Neural cell (in vitro differentiated cells): ENCODE data around the gene SLC11A2. TPM values are rescaled to one million over a fixed set of nuclear protein-coding genes. Genes with fewer than 3 reads are reported as not detected.

Experiments
- H2AFZ ChIP-seq: fragments of 200-600, 300-800 bp; sonication (generic), shearing (Covaris generic); 2 replicates; pipeline ENCODE4 v1.6.0; 2014; ENCODE audit warnings: low read depth, mild to moderate bottlenecking, antibody characterized with exemption, low read length, moderate library complexity
- H3F3A ChIP-seq: fragments of 200-600 bp; shearing (Covaris generic); 2 replicates; pipeline ENCODE4 v1.6.1; 2016; ENCODE audit warnings: mild to moderate bottlenecking, moderate library complexity, mixed read lengths, antibody characterized with exemption, low read length; ENCODE audit not compliant: insufficient read depth, poor library complexity, severe bottlenecking
- H3K27ac ChIP-seq: fragments of 200-600, 300-800 bp; sonication (generic), shearing (Covaris generic); 2 replicates; pipeline ENCODE4 v1.5.1; 2014; ENCODE audit warnings: mild to moderate bottlenecking, low read length, moderate library complexity
- H3K27me3 ChIP-seq: fragments of 300-800, 200-600 bp; sonication (generic), shearing (Covaris generic); 2 replicates; pipeline ENCODE4 v1.6.0; 2014; ENCODE audit warnings: mild to moderate bottlenecking, low read depth, low read length, moderate library complexity; ENCODE audit not compliant: insufficient read depth
- H3K36me3 ChIP-seq: fragments of 300-800, 200-600 bp; sonication (generic), shearing (Covaris generic); 2 replicates; pipeline ENCODE4 v1.5.1; 2014; ENCODE audit warnings: mild to moderate bottlenecking, antibody characterized with exemption, low read length, moderate library complexity; ENCODE audit not compliant: insufficient read depth
- H3K4me2 ChIP-seq: fragments of 300-800, 200-600 bp; sonication (generic), shearing (Covaris generic); 2 replicates; pipeline ENCODE4 v1.6.0; 2014; ENCODE audit warnings: mild to moderate bottlenecking, low read length
- H3K4me3 ChIP-seq: fragments of 300-800, 200-600 bp; sonication (generic), shearing (Covaris generic); 2 replicates; pipeline ENCODE4 v1.5.1; 2014; ENCODE audit warnings: mild to moderate bottlenecking, low read length, moderate library complexity
- H3K79me2 ChIP-seq: fragments of 200-600 bp; shearing (Covaris generic); replicated peaks from 2 replicates; pipeline ENCODE4 v1.6.0; 2014; ENCODE audit warnings: mild to moderate bottlenecking, low read length, moderate library complexity; ENCODE audit not compliant: insufficient read depth
- H3K9ac ChIP-seq: fragments of 300-800, 200-600 bp; sonication (generic), shearing (Covaris generic); 2 replicates; pipeline ENCODE4 v1.6.1; 2016; ENCODE audit warnings: mild to moderate bottlenecking, low read length, mixed read lengths
- H3K9me2 ChIP-seq: fragments of 200-600 bp; shearing (Covaris generic); 2 replicates; pipeline ENCODE4 v1.6.1; 2016; ENCODE audit warnings: mild to moderate bottlenecking, low read length, mixed read lengths; ENCODE audit not compliant: insufficient read depth
- H3K9me3 ChIP-seq: fragments of 200-600, 300-800 bp; sonication (generic), shearing (Covaris generic); 2 replicates; pipeline ENCODE4 v1.6.1; 2016; ENCODE audit warnings: mild to moderate bottlenecking, mixed run types, low read length, moderate library complexity, mixed read lengths
- H4K20me1 ChIP-seq: fragments of 200-600 bp; shearing (Covaris generic); 2 replicates; pipeline ENCODE4 v1.6.1; 2016; ENCODE audit warnings: mild to moderate bottlenecking, mixed run types; ENCODE audit not compliant: insufficient read depth
- EP300 ChIP-seq: fragments of 450-650 bp; conservative IDR thresholded peaks from 2 replicates; pipeline ENCODE4 v1.6.1; 2014; ENCODE audit warnings: antibody characterized with exemption, mild to moderate bottlenecking, moderate library complexity; ENCODE audit not compliant: poor library complexity, severe bottlenecking
- EZH2 ChIP-seq: fragments of 200-600, 300-800 bp; shearing (Covaris generic), sonication (generic); IDR thresholded peaks from 2 replicates; pipeline ENCODE4 v1.6.1; 2014; ENCODE audit warnings: antibody characterized with exemption, low read length, borderline replicate concordance, mild to moderate bottlenecking; ENCODE audit not compliant: insufficient read depth, poor library complexity, severe bottlenecking
- MXI1 ChIP-seq: fragments of 450-650 bp; conservative IDR thresholded peaks from 2 replicates; pipeline ENCODE4 v1.6.1; 2014; ENCODE audit warnings: antibody characterized with exemption, mild to moderate bottlenecking; ENCODE audit not compliant: poor library complexity, severe bottlenecking
- POLR2AphosphoS5 ChIP-seq: IDR thresholded peaks from 2 replicates; pipeline ENCODE4 v1.6.1; 2012
- RAD21 ChIP-seq: fragments of 450-650 bp; conservative IDR thresholded peaks from 2 replicates; pipeline ENCODE4 v1.6.1; 2014; ENCODE audit warnings: antibody characterized with exemption, mild to moderate bottlenecking, moderate library complexity
- SMC3 ChIP-seq: fragments of 450-650 bp; conservative IDR thresholded peaks from 2 replicates; pipeline ENCODE4 v1.6.1; 2014; ENCODE audit warnings: antibody characterized with exemption, mild to moderate bottlenecking, moderate library complexity; ENCODE audit not compliant: poor library complexity
- TAF1 ChIP-seq: IDR thresholded peaks from 2 replicates; pipeline ENCODE4 v1.6.1; 2012; ENCODE audit warnings: low read depth
- polyA plus RNA-seq: library from polyadenylated mRNA; depleted of rRNA; stranded (reverse); fragments of >200 nt; gene quantifications from 2 replicates; pipeline ENCODE4 v1.2.3, GENCODE V29; 2014
- TF ChIP-seq, protein P1 (sequence below): fragments of 450-650 bp; IDR thresholded peaks from 2 replicates; pipeline ENCODE4 v1.5.1; 2014; ENCODE audit warnings: antibody characterized with exemption, mild to moderate bottlenecking, moderate library complexity; ENCODE audit not compliant: poor library complexity, severe bottlenecking
- TF ChIP-seq, protein P2 (sequence below): IDR thresholded peaks from 2 replicates; pipeline ENCODE4 v1.6.1; 2012; ENCODE audit warnings: borderline replicate concordance

Gene SLC11A2
- polyA plus RNA-seq, 1 donor from 2014 or later: 62.3 TPM

DNA sequence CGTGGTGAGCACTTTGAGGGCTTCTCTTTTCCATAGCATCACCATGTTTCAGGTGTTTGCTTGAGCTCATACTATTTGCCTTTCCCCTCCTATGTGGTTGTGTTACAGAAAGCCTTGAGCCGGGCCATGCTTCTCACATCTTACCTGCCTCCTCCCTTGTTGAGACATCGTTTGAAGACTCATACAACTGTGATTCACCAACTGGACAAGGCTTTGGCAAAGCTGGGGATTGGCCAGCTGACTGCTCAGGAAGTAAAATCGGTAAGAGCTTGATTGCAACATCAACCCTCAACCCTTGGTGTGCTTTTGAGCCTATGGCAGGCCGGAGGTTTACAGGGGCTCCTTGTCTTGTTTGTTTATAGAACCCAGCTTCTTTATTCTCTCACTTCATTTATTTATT, 30.1 kb upstream of the SLC11A2 start:
- Histone ChIP-seq H3K4me2 (no peak overlapping the region), H3K9ac (no peak overlapping the region), H2AFZ (no peak overlapping the region), H3K4me3 (no peak overlapping the region), H3K79me2 (no peaks in the 10 kb centered on the region), H3K9me3 (no peaks in the 10 kb centered on the region), H3K36me3 (peaks cover 4% of the 10 kb centered on the region), H3K27me3 (no peaks in the 10 kb centered on the region), H3F3A (no peaks in the 10 kb centered on the region), H4K20me1 (no peaks in the 10 kb centered on the region), H3K9me2 (no peaks in the 10 kb centered on the region), H3K27ac (no peak overlapping the region)
- TF ChIP-seq EP300 (no peak), MXI1 (no peak), SMC3 (no peak), EZH2 (no peak)

DNA sequence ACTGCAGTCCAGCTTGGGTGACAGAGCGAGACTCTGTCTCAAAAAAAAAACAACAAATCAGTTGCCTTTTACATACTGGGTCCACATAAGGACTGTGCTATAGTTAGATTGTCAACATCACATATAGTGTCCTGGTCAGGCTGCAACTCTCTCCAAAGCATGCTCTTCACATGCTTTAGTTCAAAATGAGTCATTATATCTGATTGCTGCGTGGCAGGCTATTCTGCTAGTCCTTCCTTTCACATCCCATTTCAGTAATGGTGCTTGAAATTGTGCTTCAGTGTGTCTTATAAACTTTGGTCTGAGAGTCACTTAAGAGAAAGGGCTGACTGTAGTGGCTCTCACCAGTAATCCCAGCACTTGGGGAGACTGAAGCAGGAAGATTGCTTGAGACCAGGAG, 28.9 kb upstream of the SLC11A2 start:
- no peaks in the 10 kb centered on the region for H3F3A ChIP-seq
- no peaks in the 10 kb centered on the region for H3K27me3 ChIP-seq
- H3K4me3 ChIP-seq: no peak overlapping the region
- TF ChIP-seq POLR2AphosphoS5 (no peak), RAD21 (no peak), TAF1 (no peak), EZH2 (no peak), EP300 (no peak), SMC3 (no peak), MXI1 (no peak)
- TF ChIP-seq, protein P1, sequence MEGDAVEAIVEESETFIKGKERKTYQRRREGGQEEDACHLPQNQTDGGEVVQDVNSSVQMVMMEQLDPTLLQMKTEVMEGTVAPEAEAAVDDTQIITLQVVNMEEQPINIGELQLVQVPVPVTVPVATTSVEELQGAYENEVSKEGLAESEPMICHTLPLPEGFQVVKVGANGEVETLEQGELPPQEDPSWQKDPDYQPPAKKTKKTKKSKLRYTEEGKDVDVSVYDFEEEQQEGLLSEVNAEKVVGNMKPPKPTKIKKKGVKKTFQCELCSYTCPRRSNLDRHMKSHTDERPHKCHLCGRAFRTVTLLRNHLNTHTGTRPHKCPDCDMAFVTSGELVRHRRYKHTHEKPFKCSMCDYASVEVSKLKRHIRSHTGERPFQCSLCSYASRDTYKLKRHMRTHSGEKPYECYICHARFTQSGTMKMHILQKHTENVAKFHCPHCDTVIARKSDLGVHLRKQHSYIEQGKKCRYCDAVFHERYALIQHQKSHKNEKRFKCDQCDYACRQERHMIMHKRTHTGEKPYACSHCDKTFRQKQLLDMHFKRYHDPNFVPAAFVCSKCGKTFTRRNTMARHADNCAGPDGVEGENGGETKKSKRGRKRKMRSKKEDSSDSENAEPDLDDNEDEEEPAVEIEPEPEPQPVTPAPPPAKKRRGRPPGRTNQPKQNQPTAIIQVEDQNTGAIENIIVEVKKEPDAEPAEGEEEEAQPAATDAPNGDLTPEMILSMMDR: no peak
- TF ChIP-seq, protein P2, sequence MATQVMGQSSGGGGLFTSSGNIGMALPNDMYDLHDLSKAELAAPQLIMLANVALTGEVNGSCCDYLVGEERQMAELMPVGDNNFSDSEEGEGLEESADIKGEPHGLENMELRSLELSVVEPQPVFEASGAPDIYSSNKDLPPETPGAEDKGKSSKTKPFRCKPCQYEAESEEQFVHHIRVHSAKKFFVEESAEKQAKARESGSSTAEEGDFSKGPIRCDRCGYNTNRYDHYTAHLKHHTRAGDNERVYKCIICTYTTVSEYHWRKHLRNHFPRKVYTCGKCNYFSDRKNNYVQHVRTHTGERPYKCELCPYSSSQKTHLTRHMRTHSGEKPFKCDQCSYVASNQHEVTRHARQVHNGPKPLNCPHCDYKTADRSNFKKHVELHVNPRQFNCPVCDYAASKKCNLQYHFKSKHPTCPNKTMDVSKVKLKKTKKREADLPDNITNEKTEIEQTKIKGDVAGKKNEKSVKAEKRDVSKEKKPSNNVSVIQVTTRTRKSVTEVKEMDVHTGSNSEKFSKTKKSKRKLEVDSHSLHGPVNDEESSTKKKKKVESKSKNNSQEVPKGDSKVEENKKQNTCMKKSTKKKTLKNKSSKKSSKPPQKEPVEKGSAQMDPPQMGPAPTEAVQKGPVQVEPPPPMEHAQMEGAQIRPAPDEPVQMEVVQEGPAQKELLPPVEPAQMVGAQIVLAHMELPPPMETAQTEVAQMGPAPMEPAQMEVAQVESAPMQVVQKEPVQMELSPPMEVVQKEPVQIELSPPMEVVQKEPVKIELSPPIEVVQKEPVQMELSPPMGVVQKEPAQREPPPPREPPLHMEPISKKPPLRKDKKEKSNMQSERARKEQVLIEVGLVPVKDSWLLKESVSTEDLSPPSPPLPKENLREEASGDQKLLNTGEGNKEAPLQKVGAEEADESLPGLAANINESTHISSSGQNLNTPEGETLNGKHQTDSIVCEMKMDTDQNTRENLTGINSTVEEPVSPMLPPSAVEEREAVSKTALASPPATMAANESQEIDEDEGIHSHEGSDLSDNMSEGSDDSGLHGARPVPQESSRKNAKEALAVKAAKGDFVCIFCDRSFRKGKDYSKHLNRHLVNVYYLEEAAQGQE: no peak
- no peaks in the 10 kb centered on the region for H3K9me3 ChIP-seq
- no peaks in the 10 kb centered on the region for H3K9me2 ChIP-seq
- H2AFZ ChIP-seq: no peak overlapping the region
- H3K79me2 ChIP-seq: no peaks in the 10 kb centered on the region
- no peak overlapping the region for H3K4me2 ChIP-seq
- H3K9ac ChIP-seq: no peak overlapping the region
- H3K36me3 ChIP-seq: peaks cover 4% of the 10 kb centered on the region
- H4K20me1 ChIP-seq: no peaks in the 10 kb centered on the region
- no peak overlapping the region for H3K27ac ChIP-seq

DNA sequence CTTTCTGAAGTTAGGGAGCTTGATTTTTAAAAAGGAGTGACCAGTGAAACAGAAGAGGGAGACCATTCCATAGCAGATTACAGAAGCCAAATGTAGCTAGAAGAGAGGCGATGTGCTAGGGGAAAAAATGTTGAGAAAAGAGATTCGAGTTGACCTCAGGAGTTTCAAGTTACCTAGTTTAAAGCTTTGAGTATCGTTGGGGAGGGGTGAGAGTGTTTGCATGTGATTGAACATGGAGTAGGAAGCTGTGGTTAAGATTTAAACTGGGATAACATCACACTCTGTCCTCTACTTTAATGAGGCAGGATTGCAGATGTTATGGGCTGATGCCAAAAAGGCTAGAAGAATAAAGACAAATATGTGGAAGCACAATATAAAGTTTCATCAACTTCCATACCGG, 25.6 kb upstream of the SLC11A2 start:
- H3K27me3 ChIP-seq: no peaks in the 10 kb centered on the region
- no peak overlapping the region for H3K4me2 ChIP-seq
- H3K9ac ChIP-seq: no peak overlapping the region
- H4K20me1 ChIP-seq: no peaks in the 10 kb centered on the region
- H3K4me3 ChIP-seq: no peak overlapping the region
- no peaks in the 10 kb centered on the region for H3F3A ChIP-seq
- no peak overlapping the region for H2AFZ ChIP-seq
- TF ChIP-seq, protein P2: no peak
- TF ChIP-seq, protein P1: no peak
- TF ChIP-seq EP300 (no peak), POLR2AphosphoS5 (no peak), RAD21 (no peak)
- no peaks in the 10 kb centered on the region for H3K36me3 ChIP-seq
- no peak overlapping the region for H3K27ac ChIP-seq
- no peaks in the 10 kb centered on the region for H3K9me2 ChIP-seq
- H3K79me2 ChIP-seq: peaks cover 5% of the 10 kb centered on the region
- H3K9me3 ChIP-seq: no peaks in the 10 kb centered on the region
